Activated CD4-positive, alpha-beta T cell treated with anti-CD3 and anti-CD28 coated beads, Interleukin-10, Interleukin-2, amounts not matched to agents 100 ng/mL and 50 ng/mL, durations not matched to agents 16 hours and 8 hours (primary cell): ENCODE measurements around the gene SNX20.
A peak's percentile ranks its signal among the peaks of the same experiment; 100 is the strongest.

Source experiments
- DNase-seq: peaks from one replicate; pipeline ENCODE4 v3.0.0-alpha.2; 2020

Gene SNX20

GRCh38 chr16:50632927-50633800 lies 47.9 kb downstream of the SNX20 start:
- DNase-seq, result no peak

DNA sequence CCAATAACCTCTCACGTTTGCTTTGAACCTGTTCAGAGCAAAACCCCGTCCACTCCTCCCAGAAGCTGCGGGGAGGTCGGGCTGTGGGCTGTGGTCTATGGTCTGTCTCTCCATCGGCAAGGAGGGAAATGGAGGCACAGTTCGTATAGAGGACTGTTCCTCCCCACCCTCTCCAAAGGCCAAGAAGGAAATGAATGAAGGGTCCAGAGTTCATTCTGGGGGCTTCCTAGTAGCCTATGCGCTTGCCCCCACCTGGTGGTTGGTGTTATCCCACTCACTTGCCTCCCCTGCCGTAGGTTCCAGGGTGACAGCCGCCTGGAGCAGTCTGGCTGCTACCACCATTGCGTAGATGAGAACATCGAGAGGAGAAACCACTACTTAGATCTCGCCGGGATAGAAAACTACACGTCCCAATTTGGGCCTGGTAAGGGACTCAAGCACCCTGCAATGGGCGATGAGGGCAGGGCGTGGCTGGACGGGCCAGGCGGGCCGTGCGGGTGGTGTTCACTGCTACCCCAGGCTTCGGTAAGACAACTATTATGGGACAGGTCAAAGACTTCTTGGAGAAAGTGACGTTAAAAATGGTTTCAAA lies 49.0 kb downstream of the SNX20 start:
- DNase-seq, result no peak

DNA sequence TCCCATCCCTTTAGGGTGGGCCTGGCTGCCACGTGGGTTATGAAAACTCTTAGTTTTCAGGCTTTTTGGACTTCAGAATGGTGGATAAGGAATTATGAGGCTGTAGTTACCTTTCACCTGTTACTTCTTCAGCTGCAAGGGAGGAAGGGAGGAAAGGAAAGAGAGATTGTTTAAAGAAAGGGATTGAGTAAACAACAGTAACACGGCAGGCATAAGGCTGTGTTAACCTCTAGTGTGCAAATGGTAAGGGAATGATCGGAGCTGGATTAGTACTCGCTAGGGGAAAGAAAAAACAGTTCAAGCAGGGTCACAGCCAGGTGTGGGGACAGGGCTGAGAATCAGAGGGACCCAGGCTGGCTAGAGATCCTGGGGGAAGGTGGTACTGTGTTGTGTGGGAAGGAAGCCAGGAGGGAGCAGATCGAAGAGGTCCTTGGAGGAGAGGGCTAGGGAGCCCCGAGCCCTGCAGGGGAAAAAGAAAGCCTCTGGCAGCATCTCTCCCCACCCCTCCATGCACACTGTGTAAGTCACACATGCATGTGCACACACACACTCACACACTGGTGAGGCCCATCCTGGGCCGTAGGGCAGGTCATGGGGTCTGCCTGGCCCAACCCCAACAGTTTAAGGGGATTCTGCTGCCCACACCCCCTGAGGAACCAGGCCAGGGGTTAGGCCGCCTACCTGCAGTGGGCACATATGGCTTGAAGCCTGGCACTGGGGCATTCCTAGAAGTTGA lies 49.7 kb downstream of the SNX20 start:
- DNase-seq, result no peak

- DNase-seq, result no peak
Measured at GRCh38 chr16:50630394-50631020, 50.6 kb downstream of the SNX20 start.

DNA sequence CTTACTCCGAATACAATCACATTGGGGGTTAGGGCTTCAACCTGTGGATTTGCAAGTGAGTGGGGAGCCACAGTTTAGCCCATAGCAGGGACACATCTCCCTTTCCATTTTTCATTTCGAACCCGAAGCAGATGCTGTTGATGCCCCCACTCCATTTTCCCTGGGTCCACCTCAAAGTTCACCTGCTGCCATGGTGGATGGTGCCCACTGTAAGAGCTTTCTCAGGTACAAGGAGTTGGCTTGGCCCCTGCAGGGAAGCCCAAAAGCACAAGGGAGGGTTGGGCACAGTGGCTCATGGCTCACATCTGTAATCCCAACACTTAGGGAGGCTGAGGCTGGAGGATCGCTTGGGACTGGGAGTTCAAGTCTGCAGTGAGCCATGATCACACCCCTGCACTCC lies 51.8 kb downstream of the SNX20 start:
- no peak for DNase-seq

DNA sequence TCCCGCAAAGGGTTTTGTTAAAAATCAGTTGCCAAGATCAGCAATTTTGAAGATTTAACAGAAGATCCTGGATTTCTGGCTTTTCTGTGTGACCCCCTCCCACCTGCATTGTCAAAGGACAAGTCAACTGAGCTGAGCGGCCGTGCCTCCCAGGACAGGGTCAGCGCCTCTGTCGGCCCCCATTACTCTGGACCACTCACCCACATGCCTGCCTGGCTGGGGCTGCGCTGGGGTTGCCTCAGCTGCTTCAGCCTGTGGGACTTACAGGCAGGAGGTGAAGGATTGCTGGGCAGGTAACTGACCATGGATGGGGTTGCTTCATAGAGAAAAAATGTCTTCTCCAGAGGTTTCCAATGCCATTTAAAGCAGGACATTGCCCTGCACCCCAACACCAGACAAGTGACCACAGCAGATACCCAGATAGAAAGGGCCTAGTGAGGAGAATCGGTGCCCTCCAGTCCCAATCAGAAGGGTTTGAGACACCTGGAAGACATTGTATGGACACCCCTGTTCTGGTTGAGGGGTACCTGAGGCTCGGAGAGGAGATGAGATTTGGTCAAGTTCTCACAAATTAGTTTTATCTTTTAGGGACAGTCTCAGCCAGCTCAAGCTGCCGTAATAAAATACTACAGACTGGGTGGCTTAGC lies 52.8 kb downstream of the SNX20 start:
- no peak for DNase-seq

DNA sequence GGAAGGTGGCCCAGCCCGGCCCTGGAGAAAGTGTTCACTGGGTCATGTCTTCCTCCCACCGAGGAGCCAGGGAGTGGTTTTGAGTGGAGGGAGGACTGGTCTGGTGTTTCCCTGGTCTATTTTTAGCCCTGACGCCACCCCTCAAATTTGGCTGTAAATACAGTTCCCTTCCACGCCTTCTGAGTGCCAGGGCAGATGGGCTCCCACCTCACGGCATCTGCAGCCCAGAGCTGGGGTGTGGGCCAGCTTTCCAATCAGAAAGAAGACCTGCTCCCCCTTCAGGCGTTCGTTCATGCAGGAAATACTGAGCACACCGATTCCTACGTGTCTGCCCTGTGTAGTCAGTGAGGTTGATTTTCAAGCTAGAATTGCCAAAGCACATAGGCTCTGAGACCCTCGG lies 53.7 kb downstream of the SNX20 start:
- peak; percentile 14 for DNase-seq

DNA sequence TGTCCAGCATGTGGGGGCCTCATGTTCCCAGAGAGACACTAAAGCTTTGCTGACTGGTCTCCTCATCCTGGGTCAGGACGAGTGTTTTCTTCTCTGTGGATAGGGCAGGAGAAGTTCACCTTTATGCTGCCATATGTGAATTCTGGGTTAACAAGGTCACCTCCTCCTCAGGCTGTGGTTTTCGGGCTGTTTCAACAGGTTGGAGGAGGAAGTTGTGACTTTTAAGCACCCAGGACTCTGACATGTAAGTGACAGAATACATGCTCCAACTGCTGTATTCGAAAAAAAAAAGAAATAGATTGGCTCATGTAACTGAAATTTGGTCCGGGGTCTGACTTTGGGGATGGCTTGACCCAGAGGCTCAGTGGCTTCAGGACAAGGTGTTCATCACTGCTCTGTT lies 54.2 kb downstream of the SNX20 start:
- DNase-seq, result no peak

GRCh38 chr16:50625374-50625773 lies 55.7 kb downstream of the SNX20 start:
- no peak for DNase-seq

GRCh38 chr16:50624449-50624970 lies 56.6 kb downstream of the SNX20 start:
- DNase-seq, result no peak

GRCh38 chr16:50622643-50623369 lies 58.3 kb downstream of the SNX20 start:
- DNase-seq, result no peak

DNA sequence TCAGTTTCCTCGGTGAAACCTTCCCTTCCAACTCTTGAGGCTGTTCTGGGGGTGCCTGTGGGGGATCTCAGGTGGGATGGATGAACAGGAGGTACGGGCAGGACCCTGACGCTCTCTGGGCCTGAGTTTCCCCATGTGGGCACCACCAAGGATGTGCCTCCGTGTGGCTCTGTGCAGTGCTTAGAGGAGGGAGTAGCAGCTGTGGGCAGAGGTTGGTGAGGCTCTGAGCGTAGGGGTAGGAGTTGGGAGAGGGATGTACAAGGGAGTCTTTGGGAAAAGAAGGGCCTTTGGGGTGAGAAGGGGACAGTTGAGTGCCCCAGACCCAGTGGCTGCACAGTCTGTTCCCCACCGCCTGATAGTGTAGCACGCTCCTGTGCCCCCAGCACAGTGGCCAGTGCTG lies 59.1 kb downstream of the SNX20 start:
- no peak for DNase-seq
